KBM-7 (cell line): ENCODE measurements around the gene FARP2.
"Not testable (repeated sequence)": the region's sequence is repeated elsewhere in the genome, so short reads cannot be mapped to it uniquely, and the experiment has no call there.

Source experiments
- DNase-seq: peaks from one replicate; pipeline ENCODE4 v3.0.0-alpha.2; 2015
- in situ Hi-C: fragments of 300-500 bp; cut with MboI; formaldehyde crosslinking; loops from 2 replicates; pipeline ENCODE4 v1.14.3; 2020; ENCODE audit warnings: low sequenced_read_pairs, low pct_unique_long_range_greater_than_20kb, mixed read lengths

The FARP2 gene

DNA sequence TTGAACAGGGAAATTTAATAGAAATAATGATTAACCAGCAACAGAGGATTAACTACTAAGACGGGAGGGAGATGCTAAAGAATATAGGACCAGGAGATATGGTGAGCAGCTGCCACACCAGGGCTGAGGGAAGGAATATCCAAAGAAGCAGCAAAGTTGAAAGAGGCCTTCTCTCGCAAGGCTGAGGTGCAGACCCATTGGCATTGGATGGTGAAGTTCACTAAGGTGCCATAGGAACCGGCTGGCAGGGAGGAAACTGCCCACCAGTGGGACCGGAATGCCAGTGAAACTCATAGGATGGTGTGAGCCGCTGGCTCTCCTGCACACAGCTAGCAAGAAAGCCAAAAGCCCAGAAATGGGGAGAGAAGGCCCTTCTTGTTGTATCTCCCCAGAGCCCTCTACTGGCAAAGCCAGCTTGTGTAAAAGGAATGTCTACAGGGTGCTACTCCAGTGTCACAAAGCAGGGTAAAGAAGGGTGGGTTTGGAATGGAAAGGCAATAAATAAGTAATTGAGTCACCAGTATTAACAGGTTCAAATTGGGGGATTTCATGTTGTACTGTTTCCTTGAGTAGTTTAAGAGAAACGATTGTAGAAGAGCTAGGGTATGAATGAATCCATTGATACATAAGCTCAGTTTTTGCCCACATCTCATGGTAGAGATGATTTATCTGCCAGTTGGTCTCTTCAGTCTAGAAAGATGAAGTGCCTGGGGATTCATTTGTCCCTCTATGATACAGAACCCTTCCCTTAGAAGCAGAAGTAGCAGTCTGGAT lies 36.0 kb downstream of the FARP2 start:
- in situ Hi-C loops, result no loop called here
- DNase-seq, result peak; percentile 27

DNA sequence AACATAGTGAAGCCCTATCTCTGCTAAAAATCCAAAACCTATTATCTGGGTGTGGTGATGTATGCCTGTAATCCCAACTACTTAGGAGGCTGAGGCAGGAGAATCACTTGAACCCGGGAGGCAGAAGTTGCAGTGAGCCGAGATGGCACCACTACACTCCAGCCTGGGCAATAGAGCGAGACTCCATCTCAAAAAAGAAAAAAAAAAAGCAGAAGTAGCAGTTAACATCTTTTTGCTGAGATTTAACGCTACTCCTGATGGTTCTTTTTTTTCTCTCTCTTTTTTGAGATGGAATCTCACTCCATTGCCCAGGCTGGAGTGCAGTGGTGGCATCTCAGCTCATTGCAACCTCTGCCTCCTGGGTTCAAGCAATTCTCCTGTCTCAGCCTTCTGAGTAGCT lies 36.7 kb downstream of the FARP2 start:
- DNase-seq, in situ Hi-C loops: not testable (repeated sequence)

DNA sequence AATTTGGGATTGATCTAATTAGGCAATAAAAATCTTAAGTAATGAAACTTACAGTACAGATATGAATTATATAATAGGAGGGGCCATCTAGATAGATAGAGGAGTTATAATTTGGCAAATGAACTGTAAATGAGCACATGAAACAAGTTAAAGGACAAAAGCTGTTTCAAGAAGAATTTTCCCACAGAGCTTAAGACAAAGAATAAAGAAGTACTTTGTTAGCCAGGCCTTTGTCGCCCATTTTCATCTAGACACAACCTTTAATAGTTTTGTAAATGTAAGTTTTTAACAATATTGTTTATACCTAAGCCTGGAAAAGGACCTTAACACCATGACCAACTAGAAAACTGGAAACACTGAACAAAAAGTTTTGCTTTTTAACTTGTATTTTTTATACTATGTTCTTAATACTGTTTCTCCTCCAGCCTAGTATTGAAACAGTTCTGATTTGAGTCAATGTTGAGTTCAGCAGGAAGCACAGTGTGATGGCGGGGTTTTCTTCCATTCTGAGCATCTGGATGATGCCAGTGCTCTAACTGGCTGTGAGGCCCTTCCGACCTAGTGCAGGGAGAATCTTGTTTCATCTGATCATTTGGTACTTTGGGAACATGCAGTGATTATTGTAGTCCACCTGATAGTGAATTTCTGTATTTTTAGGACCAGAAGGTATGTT lies 37.6 kb downstream of the FARP2 start:
- no peak for DNase-seq
- in situ Hi-C loops, result no loop called here

DNA sequence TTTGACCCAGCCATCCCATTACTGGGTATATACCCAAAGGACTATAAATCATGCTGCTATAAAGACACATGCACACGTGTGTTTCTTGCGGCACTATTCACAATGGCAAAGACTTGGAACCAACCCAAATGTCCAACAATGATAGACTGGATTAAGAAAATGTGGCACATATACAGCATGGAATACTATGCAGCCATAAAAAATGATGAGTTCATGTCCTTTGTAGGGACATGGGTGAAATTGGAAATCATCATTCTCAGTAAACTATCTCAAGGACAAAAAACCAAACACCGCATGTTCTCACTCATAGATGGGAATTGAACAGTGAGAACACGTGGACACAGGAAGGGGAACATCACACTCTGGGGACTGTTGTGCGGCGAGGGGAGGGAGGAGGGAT lies 40.7 kb downstream of the FARP2 start:
- in situ Hi-C loops, DNase-seq: not testable (repeated sequence)

DNA sequence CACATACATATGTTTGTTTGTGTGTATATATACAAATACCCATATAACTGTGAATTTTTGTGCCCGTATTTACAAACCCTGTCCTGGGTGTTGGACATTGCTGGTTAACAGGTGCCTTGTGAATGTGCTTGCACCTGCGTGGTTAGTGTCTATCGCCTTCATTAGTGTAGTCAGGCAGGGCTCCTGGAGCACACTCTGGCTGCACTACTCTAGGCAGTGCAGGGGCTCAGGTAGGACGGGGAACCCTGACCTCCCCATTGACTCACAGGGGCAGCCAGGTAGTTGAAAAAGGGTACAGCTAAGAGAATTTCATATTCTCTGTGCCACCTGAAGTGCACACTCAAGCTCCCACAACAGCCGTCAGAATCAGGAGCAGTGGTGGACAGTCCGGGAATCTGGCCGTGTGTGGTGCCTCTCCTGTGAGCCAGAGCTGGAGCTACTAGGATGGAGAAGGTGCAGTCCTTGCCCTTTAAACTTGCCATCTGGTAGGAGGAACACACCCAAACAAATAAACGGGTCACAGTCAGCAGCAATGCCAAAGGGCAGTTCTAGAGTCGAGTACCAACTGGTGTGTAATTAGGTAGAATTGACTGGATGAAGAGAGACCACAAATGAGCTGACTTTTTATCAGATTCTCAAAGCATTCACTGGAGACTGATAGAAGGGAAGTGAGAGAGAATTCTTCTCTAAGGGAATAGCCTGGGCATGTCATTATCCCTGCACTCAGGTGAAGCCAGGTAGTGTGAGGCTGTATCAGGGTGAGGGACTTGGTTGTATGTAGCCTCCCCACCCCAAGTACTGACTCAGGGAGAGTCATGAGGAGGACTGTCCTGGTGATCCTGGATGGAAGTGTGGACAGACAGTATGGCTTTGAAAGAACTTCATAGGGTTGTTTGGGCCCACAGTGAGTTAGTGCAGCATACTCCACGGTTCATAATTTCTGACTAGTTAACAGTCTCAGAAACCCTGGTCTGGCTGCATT lies 44.1 kb downstream of the FARP2 start:
- DNase-seq, result no peak

DNA sequence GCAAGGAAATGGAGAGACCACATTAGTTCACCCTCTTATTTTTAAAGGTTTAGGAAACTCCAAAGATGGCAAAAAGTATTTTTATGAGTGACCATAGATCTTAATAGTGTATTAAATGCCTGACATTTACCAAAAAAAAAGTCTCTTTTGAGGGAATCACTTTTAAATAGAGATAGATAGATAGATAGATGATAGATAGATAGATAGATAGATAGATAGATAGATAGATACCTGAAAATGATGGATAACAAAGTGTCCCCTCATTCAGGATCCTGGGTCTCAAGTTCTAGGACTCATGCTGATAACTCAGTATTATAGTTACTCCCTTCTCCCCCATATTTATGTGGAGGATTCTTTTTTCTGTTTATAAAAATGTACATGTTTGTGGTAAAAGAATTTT lies 52.8 kb downstream of the FARP2 start:
- DNase-seq, result no peak
- in situ Hi-C loops, result no loop called here

More for the DNA sequence above, 44.1 kb downstream of the FARP2 start:
- in situ Hi-C loops, result no loop called here

DNA sequence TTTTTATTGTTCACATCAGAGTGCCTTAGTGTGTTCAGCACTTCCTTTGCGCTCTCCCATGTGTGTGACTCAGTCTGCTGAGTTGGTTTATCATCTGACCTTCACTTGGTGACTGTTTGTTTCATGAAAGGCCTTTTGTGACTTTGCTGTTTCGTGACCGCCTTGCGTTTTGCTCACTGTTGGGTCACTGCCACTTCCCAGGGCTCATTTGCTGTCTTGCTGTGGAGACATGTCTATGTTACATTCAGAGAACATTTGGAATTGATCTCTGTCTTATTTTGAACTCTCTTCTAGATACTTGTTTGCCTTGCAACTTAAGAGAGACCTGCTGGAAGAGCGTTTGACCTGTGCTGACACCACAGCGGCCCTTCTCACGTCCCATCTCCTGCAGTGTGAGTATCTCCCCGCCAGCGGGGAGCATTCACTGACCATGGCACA lies 54.7 kb downstream of the FARP2 start:
- in situ Hi-C loops, result no loop called here
- no peak for DNase-seq

DNA sequence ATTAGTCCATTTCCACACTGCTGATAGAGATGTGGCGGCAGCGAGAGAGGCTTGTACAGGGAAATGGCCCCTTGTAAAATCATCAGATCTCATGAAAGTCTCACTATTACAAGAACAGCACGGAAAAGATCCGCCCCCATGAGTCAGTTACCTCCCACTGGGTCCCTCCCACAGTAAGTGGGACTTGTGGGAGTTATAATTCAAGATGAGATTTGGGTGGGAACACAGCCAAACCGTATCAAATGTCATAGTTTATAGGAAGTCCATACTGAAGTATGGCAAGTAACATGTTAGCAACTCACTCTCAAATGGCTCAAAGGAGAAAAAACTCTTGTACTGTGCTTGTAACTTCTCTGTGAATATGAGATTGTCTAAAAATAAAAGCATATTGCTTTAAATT lies 56.1 kb downstream of the FARP2 start:
- DNase-seq, result peak; percentile 81
- in situ Hi-C loops, result no loop called here

DNA sequence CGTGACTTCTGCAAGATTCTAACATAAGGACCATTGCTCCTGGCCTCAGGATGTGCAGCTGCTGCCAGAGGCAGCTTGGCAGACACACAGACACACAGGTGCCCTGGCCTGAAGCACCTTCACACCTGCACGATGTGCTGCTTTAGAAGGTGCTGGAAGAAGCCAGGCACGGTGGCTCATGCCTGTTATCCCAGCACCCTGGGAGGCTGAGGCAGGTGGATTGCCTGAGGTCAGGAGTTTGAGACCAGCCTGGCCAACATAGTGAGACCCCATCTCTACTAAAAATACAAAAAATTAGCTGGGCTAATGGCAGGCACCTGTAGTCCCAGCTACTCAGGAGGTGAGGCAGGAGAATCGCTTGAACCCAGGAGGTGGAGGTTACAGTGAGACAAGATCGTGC lies 57.4 kb downstream of the FARP2 start:
- DNase-seq, in situ Hi-C loops: not testable (repeated sequence)

DNA sequence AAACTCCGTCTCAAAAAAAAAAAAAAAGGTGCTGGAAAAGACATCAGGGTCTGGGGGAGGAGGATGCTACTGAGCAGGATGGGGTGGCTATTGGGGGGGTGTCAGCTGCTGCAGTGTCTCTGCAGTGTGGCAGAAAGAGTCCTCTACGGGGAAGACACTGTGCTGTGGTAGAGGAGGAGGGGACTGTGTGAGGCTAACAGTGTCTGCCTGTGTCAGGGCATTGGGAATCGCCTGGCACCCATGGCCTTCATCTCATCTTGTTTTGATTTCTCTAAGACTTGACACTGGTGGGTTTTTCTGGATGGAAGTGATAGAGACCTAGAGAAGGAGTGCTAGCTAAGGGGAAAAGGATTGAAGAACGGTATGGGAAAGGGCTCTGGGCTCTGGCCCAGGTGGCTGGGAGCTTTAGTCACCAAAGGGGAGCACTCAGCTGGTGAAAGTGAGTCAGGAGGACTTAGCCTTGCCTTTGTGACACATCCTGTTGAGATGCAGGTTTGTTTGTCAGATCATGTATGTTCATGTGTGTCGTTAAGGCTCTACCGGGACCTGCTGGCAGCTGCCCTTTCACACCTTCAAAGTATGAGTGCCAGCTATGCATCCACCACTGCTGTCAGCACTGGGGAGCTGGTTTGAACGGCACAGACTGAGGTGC lies 58.0 kb downstream of the FARP2 start:
- in situ Hi-C loops, result no loop called here

DNA sequence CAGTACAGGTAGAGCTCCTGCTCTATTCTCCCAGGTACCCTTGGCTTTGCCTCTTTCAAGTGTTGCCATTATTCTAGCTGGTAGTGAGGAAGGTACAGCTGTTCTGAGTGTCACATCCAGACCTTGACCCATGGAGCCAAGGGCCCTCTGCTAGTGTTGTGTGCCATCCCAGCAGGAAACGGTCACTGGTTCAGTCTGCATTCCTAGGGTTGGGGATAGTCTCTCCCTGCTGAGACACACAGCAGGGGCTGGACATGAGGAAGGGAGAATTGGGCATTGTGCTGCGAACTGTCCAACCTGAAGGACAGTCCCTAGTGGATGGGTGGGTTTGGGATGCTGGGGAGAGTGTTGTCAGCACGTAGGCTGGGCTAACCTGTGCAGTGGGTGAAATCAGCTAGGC lies 59.1 kb downstream of the FARP2 start:
- DNase-seq, result no peak
- in situ Hi-C loops, result no loop called here

More for the DNA sequence above, 58.0 kb downstream of the FARP2 start:
- DNase-seq, result no peak

DNA sequence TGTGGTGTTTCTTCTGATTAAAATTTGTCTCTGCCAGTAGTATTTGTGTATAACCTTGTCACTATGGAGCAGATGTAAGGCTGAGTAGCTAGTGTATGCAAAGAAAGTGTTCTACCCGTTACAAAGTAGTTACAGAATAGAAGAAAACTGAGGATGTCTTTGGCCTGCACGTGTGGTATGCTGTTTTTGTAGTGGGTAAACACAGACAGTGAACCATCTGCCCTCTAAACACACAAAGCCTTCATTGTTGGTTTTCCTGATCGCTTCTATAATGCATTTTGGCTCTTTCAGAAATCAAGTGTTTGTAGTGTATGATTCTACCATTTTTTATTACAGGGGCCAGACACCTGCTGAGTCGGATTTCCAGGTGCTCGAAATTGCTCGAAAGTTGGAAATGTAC lies 61.5 kb downstream of the FARP2 start:
- DNase-seq, result no peak
- in situ Hi-C loops, result no loop called here

DNA sequence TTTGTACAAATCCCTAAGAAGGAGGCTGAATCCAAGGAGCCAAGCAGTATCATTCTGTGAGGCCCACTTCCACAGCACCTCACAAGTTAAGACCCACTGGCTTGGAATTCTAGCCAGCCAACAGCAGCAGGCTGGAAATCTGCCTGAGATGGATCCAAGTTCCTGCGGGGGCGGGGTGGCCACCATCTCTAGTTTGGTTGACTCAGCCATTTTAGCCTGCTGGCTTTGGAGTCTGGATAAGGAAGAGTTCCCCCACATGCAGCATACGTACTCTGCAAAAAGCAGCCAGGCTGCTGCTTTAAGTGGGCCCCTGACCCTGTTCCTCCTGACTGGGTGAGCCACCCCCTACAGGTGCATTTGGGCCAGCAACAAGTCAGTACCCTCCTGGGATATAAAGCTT lies 65.2 kb downstream of the FARP2 start:
- in situ Hi-C loops, result no loop called here
- no peak for DNase-seq

DNA sequence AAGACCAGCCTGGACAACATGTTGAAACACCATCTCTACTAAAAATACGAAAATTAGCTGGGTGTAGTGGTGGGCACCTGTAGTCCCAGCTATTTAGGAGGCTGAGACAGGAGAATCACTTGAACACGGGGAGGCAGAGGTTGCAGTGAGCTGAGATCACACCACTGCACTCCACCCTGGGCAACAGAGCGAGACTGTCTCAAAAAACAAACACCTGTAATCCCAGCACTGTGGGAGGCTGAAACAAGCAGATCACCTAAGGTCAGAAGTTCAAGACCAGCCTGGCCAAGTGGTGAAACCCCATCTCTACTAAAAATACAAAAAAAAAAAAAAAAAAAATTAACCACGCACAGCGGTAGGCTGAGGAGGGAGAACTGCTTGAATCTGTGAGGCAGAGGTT lies 65.9 kb downstream of the FARP2 start:
- in situ Hi-C loops, DNase-seq: not testable (repeated sequence)

DNA sequence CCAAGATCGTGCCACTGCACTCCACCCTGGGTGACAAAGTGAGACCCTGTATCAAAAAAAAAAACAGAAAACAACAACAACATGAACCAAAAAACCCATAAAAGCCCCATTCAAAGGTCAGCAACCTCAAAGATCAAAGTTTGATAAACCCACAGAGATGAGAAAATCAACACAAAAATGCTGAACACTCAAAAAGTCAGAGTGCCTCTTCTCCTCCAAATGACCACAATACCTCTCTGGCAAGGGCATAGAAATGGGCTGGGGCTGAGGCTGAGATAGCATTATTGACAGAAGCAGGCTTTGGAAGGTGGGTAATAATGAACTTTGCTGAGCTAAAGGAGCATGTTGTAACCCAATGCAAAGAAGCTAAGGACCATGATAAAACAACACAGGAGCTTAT lies 66.3 kb downstream of the FARP2 start:
- in situ Hi-C loops, result no loop called here
- DNase-seq, result no peak

DNA sequence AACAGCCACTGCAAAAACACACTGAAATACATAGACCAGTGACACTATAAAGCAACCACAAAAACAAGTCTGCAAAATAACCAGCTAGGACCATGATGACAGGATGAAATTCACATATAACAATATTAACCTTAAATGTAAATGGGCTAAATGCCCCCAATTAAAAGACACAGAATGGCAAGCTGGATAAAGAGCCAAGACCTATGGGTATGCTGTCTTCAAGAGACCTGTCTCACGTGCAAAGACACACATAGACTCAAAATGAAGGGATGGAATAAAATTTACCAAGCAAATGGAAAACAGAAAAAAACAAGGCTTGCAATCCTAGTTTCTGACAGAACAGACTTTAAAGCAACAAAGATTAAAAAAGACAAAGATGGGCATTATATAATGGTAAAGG lies 67.4 kb downstream of the FARP2 start:
- DNase-seq, in situ Hi-C loops: not testable (repeated sequence)

DNA sequence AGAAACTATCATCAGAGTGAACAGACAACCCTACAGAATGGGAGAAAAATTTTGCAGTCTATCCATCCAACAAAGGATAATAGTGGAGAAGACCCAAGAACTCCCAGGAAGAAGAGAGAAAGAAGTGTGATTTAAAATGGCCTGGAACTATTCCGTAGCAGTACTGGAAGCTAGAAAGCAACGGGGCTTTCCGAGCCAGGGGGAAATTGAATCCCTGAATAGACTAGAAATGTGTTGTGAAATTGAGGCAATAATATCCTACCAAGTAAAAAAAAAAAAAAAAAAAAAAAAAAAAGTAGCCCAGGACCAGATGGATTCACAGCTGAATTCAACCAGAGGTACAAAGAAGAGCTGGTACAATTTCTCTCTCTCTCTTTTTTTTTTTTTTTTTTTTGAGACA lies 69.3 kb downstream of the FARP2 start:
- in situ Hi-C loops, result no loop called here
- no peak for DNase-seq

DNA sequence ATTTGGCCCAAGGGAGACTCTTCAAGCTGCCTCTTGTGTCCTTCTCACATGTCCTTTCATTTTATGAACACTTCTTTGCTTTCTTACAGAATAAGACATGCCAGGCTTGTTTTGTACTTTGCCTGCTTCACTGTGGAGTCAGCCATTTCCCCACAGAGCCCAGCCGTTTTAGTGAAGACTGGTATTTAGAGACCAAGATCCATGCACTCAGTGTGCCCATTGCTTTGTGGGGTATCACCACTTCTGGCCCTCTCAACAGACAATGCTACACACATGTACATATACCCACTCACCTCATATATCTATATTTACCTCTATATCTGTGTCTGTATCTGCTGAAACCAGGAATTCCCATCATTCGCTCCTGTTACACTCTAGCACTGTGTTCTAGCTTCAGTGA lies 74.1 kb downstream of the FARP2 start:
- in situ Hi-C loops, result no loop called here

DNA sequence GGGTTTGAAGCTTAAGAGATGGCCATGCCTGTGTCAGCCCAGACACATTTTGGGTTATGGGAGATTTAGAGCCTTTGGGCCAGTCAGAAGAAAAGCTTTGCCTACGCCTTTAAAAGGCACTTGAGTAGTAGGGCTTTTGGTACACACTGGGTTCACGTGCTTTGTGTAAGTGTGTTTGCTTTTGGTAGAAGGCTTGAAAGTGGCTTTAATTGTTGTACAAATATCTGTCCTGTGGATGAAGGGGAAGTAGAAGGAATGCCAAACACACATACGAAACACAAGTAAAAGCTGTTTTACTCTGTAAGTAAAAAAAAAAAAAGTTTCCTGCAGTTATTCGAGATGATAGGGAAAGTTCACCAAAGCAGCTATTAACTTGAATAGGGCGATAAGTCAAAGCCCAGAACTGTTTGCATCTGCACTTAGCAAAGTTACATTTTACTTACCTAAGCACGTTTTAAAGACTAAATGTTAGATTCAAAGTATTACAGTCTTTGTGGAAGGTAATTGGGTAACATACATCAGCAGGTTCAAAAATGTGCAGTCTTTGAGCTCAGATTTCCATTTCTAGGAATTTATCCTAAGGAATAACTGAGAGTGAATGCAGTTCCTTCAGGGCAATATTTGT lies 76.9 kb downstream of the FARP2 start:
- in situ Hi-C loops, result no loop called here
- DNase-seq, result no peak

More for the DNA sequence above, 74.1 kb downstream of the FARP2 start:
- no peak for DNase-seq
